CD4-positive, alpha-beta T cell treated with Interleukin-6 at 100 ng/mL for 8 hours (primary cell): ENCODE data around the gene STAMBP.
"Not testable (repeated sequence)": the region's sequence is repeated elsewhere in the genome, so short reads cannot be mapped to it uniquely, and the experiment has no call there.

ENCODE experiments used
- DNase-seq: peaks from one replicate; pipeline ENCODE4 v3.0.0-alpha.2; 2020; ENCODE audit warnings: mixed read lengths, low spot score

Gene STAMBP

GRCh38 chr2:73837847-73838585 is 9.3 kb downstream of the STAMBP start:
- DNase-seq: no peak

GRCh38 chr2:73838889-73839534 is 10.3 kb downstream of the STAMBP start:
- DNase-seq: no peak

DNA sequence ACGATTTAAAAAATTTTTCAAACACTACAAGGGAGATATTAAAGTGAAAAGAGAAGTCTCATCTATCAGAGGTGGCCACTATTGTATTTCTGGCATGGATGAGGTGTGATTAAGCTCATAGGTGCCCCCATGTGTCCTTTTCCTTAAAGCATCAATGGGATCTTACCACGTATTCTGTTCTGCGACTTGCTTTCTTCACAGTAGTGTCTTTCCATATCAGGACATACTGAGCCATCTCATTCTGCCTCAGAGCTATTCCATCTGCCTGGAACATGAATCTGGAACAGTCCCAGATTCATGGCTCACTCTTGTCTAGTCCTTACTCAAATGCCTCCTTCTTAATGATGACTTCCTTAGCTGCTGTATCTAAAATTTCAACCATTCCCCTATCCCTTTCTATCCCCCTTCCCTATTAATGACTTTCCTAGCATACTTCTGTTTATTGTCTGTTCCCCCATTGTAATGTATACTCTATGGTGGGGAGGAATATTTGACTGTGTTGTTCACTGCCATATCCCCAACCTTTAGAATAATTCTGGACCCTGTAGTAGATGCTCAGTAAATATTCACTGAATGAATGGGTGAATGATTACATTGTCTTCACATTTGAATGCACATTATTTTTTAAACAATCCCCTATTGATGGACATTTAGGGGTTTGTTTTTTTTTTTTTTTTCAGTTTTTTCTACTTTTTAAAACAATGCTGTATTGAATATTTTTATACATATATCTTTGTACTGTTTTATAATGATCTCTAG is 11.1 kb downstream of the STAMBP start:
- no peak for DNase-seq

DNA sequence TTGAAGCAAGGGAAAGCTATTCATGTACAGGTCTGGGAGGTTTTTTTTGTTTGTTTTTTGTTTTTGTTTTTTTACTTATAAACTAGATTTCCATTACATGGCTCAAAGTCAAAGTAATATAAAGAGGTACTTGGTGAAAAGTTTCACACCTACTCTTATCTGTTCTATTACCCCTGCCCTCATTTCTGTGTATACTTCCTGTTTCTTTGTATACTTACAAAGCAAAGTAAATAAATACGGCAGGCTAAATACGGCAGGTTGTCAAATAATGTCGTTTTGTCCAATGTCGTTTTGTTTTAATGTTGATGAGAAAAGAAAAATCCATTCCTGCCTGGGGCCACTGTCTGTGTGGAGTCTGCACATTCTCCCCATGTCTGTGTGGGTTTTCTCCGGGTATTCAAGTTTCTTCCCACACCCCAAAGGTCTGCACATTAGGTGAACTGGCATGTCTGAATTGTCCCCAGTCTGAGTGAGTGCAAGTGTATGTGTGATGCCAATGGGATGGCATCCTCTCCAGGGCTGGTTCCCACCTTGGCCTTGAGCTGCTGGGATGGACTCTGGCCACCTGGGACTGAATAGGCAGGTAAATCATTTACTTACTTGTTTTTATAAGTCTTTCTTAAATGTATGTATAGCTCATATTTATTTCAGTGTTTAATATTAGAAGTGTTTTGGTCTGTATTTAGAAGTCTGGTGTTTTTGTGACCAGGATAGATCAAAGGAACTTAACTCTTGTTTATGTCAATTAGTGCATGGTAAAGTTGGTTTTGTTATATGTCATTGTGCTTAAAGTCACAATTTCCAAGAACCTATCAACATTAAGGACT is 13.4 kb downstream of the STAMBP start:
- DNase-seq: no peak

GRCh38 chr2:73842739-73843019 is 13.9 kb downstream of the STAMBP start:
- no peak for DNase-seq

DNA sequence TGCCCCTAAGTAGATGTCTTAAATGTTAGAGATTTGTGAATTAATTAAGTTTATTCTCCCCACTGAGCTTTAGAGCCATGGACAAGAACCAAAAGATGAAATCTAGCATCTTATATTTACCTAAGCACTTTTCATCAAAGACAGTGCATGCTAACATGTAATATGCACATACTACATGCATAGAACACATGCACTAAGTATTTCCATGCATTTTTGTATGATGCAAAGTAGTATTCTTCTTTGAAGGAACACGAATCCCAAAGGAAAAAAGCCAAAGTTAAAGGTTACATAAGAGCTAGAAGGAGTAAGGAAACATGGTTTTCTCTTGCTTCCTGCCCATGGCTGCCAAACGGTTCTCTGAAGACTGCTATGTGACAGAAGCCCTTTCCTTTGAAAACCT is 15.3 kb downstream of the STAMBP start:
- DNase-seq: no peak

DNA sequence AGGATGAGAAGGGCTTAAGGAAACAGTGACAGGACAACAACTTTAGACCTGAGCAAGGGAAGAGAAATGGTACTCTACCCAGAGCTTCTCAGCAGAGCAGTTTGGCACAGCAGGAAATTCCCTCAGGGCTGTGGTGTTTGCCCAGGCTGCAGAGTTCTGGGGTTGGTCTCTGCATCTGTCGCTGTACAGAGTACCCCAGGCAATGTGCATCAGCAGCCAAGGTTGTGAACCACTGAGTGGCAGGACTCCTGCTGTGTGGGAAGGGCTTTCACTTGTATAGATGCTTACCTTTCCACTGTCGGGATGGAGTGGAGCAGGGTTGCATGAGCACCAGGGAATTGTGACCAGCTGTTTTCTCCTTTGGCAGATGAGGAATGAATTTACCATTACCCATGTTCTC is 21.2 kb downstream of the STAMBP start:
- no peak for DNase-seq

DNA sequence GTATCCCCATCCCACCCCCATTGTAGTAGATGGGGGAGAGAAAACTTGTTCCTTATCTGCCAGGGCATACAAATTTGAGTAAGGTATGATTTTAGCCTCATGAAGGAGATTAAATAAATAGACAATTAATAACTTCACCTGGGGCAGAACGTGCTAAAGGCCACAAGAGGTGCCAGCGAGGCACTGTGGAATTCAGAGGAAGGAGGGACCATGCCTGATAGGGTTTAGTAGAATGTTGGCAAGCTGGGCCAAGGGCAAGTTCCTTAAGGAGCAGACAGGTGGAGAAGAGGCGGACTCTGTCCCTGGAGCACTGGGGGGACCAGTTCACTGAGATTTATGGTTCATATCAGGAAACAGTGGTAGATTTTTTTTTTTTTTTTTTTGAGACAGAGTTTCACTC is 22.5 kb downstream of the STAMBP start:
- no peak for DNase-seq

GRCh38 chr2:73852020-73852419 is 23.3 kb downstream of the STAMBP start:
- DNase-seq: no peak

- no peak for DNase-seq
These were observed 26.8 kb downstream of the STAMBP start for GRCh38 chr2:73855526-73855925.

- DNase-seq: no peak
These were observed 27.5 kb downstream of the STAMBP start for GRCh38 chr2:73856214-73856613.

GRCh38 chr2:73859721-73860586 is 31.2 kb downstream of the STAMBP start:
- no peak for DNase-seq

- DNase-seq: no peak
These were observed 34.2 kb downstream of the STAMBP start for GRCh38 chr2:73862987-73863386.

DNA sequence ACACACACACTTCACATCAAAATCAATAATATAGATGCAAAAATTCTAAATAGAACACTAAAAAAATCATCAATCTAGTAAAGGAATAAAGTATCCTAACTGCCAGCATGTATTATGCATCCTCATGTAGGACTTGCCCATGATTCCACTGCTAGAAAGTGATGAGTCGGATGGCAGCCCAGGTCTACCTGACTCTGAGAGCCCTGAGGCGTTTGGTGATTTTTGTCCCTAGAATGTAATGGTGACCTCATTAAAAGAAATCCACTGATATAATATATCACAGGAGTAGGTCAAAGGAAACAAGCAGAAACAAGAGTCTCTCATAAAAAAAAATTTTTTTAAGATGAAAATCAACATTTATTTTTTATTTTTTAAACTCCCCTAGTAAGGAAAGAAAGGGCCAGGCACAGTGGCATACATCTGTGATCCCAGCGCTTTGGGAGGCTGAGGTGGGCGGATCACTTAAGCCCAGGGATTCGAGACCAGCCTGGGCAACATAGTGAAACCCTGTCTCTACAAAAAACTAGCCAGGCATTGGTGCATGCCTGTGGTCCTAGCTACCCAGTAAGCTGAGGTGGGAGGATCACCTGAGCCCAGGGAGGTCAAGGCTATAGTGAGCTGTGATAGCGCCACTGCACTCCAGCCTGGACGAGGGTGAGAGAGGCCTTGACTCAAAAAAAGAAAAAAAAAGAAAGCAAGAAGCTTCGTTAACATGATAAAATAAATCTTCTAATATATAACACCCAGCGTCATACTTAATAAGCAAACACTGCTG is 39.6 kb downstream of the STAMBP start:
- DNase-seq: no peak

- DNase-seq: no peak
These were observed 41.3 kb downstream of the STAMBP start for GRCh38 chr2:73870084-73870483.

DNA sequence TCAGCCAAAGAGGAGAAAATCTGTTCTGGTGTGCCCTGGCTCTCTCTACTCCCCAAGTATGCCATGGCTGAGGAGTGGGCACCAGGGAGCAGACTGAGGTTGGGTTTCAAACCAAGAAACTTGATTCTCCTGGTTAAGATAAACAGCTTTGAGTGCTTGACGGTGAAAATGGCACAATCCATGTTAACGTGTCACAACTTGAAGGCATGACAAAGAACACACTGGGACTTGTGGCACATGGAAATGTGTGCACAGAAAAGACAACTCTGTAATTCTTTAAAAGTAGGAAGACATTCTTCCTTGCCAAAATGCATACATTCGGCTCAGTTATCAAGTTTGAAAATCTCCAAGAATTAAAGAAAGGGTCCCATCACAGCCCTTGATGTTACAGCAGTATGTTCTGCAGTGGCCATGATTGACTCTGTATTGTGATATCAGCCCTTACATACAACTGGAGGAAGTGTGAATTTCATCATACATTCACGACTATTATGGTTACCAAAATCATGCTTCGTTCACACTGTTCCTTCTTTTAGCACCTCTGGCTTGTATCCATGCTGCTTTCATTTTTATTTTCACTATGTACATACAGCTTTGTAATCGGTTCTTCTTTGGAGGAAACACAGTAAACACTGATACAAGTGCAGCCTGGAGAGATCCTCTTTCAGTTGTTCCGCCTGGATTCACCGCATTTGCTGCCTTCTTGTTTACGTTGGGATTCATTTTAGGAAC is 48.5 kb downstream of the STAMBP start:
- no peak for DNase-seq

GRCh38 chr2:73877984-73878383 is 49.2 kb downstream of the STAMBP start:
- DNase-seq: not testable (repeated sequence)

- no peak for DNase-seq
These were observed 56.6 kb downstream of the STAMBP start for GRCh38 chr2:73885406-73885805.

DNA sequence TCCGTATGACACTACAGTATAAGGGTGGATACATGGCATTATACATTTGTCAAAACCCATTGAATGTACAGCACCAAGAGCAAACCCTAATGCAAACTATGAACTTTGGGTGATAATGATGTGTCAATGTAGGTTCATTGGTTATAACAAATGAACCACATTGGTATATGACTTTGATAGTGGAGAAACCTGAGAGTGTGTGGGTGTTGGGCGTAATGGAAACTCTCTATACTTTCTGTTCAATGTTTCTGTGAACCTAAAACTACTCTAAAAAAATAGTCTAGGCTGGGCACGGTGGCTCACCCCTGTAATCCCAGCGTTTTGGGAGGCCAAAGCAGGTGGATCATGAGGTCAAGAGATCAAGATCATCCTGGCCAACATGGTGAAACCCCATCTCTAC is 57.6 kb downstream of the STAMBP start:
- DNase-seq: no peak
